PC-3 (cell line): ENCODE data around the gene GRIN1.

ENCODE experiments used
- EZH2phosphoT487 ChIP-seq: fragments of 300-600 bp; sonication (generic); IDR thresholded peaks from 2 replicates; pipeline ENCODE4 v1.6.1; 2018; ENCODE audit warnings: mild to moderate bottlenecking, antibody characterized with exemption, low read length, borderline replicate concordance
- TF ChIP-seq, protein P1 (sequence below): fragments of 300-600 bp; sonication (generic); conservative IDR thresholded peaks from 2 replicates; pipeline ENCODE4 v1.5.1; 2017; ENCODE audit warnings: antibody characterized with exemption, low read depth, mild to moderate bottlenecking, low read length

DNA sequence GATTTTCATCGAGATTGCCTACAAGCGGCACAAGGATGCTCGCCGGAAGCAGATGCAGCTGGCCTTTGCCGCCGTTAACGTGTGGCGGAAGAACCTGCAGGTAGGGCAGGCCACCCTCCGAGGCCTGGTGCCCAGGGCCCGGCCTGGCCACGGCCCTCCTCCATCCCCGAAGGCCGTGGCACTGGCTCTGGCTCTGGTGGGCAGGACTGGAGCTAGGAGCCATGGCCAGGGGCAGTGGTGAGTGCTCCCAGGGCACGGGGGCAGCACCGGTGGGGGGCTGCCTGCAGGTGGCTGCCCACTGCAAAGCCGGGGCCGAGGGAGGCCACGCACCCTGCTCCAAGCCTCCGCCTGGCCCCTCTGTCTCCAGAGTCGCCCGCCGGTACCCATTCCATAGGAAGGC is 24.9 kb downstream of the GRIN1 start:
- TF ChIP-seq, protein P1, sequence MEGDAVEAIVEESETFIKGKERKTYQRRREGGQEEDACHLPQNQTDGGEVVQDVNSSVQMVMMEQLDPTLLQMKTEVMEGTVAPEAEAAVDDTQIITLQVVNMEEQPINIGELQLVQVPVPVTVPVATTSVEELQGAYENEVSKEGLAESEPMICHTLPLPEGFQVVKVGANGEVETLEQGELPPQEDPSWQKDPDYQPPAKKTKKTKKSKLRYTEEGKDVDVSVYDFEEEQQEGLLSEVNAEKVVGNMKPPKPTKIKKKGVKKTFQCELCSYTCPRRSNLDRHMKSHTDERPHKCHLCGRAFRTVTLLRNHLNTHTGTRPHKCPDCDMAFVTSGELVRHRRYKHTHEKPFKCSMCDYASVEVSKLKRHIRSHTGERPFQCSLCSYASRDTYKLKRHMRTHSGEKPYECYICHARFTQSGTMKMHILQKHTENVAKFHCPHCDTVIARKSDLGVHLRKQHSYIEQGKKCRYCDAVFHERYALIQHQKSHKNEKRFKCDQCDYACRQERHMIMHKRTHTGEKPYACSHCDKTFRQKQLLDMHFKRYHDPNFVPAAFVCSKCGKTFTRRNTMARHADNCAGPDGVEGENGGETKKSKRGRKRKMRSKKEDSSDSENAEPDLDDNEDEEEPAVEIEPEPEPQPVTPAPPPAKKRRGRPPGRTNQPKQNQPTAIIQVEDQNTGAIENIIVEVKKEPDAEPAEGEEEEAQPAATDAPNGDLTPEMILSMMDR, result no peak
- TF ChIP-seq EZH2phosphoT487, result no peak
